ENCODE results near the gene CAMK1D.

DNA sequence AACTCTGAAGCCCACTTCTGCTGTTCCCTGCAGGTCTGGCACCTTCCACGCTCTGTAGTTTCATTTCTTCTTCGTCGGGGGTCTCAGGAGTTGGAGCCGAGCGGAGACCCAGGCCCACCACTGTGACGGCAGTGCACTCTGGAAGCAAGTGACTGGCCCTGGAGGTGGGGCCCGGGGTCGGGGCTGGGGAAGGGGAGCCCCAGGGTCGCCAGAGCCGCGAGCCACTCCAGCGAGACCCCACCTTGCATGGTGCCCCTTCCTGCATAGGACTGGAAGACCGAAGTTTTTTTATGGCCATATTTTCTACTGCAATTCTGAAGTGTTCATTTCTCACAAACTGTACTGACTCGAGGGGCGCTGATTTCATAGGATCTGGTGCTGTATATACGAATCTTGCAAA, 479.4 kb downstream of the CAMK1D start:
- TF ChIP-seq GATA3 (IDR thresholded peaks at IDR 0.05; ENCODE audit: low read depth, low read length) (no peak), GATA2 (IDR thresholded peaks at IDR 0.05; ENCODE audit: low read depth, low read length) (no peak)
